Activated T-cell treated with anti-CD3 and anti-CD28 coated beads, Interleukin-2, amount 50 U/mL, for 24 hours (primary cell): ENCODE data around the gene SIDT2.

Experiments used
- DNase-seq: peaks from one replicate; pipeline ENCODE4 v3.0.0-alpha.2; 2020
- H3K27ac Mint-ChIP-seq: 2 replicates; pipeline ENCODE4 v1.8.0; 2020; ENCODE audit warnings: mild to moderate bottlenecking, mixed read lengths
- H3K27me3 Mint-ChIP-seq: 2 replicates; pipeline ENCODE4 v1.8.0; 2020; ENCODE audit warnings: mixed read lengths
- H3K36me3 Mint-ChIP-seq: 2 replicates; pipeline ENCODE4 v1.8.0; 2020; ENCODE audit warnings: low read depth, mixed read lengths
- H3K4me1 Mint-ChIP-seq: 2 replicates; pipeline ENCODE4 v1.8.0; 2020; ENCODE audit warnings: low read depth, mixed read lengths
- H3K4me3 Mint-ChIP-seq: 2 replicates; pipeline ENCODE4 v1.8.0; 2020; ENCODE audit warnings: mild to moderate bottlenecking, moderate library complexity, mixed read lengths
- H3K9me3 Mint-ChIP-seq: 2 replicates; pipeline ENCODE4 v1.8.0; 2020; ENCODE audit warnings: mixed read lengths

SIDT2 gene

GRCh38 chr11:117226388-117227385 is 48.1 kb downstream of the SIDT2 start:
- H3K36me3 Mint-ChIP-seq, result peaks cover 100% of the 10 kb centered on the region
- no peak for DNase-seq
- no peak overlapping the region for H3K4me3 Mint-ChIP-seq
- no peaks in the 10 kb centered on the region for H3K9me3 Mint-ChIP-seq
- peak overlapping the region; percentile 81 for H3K27ac Mint-ChIP-seq
- H3K27me3 Mint-ChIP-seq, result no peaks in the 10 kb centered on the region
- H3K4me1 Mint-ChIP-seq, result peaks cover 37% of the 10 kb centered on the region

GRCh38 chr11:117228091-117228490 is 49.5 kb downstream of the SIDT2 start:
- Mint-ChIP-seq H3K27ac (peak overlapping the region; percentile 77), H3K4me3 (no peak overlapping the region), H3K27me3 (no peaks in the 10 kb centered on the region), H3K36me3 (peaks cover 91% of the 10 kb centered on the region), H3K4me1 (peaks cover 39% of the 10 kb centered on the region), H3K9me3 (no peaks in the 10 kb centered on the region)
- no peak for DNase-seq

- H3K27ac Mint-ChIP-seq, result peak overlapping the region; percentile 99
- H3K36me3 Mint-ChIP-seq, result peaks cover 80% of the 10 kb centered on the region
- H3K4me3 Mint-ChIP-seq, result peak overlapping the region; percentile 93
- DNase-seq, result no peak
- peaks cover 52% of the 10 kb centered on the region for H3K4me1 Mint-ChIP-seq
- H3K9me3 Mint-ChIP-seq, result no peaks in the 10 kb centered on the region
- no peaks in the 10 kb centered on the region for H3K27me3 Mint-ChIP-seq
These were observed 50.9 kb downstream of the SIDT2 start for GRCh38 chr11:117229411-117229810.

GRCh38 chr11:117229931-117230285 is 51.4 kb downstream of the SIDT2 start:
- Mint-ChIP-seq H3K4me3 (peak overlapping the region; percentile 93), H3K27ac (peak overlapping the region; percentile 99), H3K9me3 (no peaks in the 10 kb centered on the region), H3K36me3 (peaks cover 75% of the 10 kb centered on the region), H3K27me3 (no peaks in the 10 kb centered on the region), H3K4me1 (peaks cover 53% of the 10 kb centered on the region)
- DNase-seq, result no peak

- H3K36me3 Mint-ChIP-seq, result peaks cover 70% of the 10 kb centered on the region
- H3K9me3 Mint-ChIP-seq, result no peaks in the 10 kb centered on the region
- peak overlapping the region; percentile 93 for H3K4me3 Mint-ChIP-seq
- H3K4me1 Mint-ChIP-seq, result peaks cover 53% of the 10 kb centered on the region
- H3K27me3 Mint-ChIP-seq, result no peaks in the 10 kb centered on the region
- DNase-seq, result peak; percentile 71
- peak overlapping the region; percentile 99 for H3K27ac Mint-ChIP-seq
These were observed 51.9 kb downstream of the SIDT2 start for GRCh38 chr11:117230286-117230961.

GRCh38 chr11:117230999-117231841 is 52.7 kb downstream of the SIDT2 start:
- no peaks in the 10 kb centered on the region for H3K9me3 Mint-ChIP-seq
- DNase-seq, result no peak
- peaks cover 62% of the 10 kb centered on the region for H3K36me3 Mint-ChIP-seq
- peak overlapping the region; percentile 93 for H3K4me3 Mint-ChIP-seq
- H3K27ac Mint-ChIP-seq, result peak overlapping the region; percentile 99
- no peaks in the 10 kb centered on the region for H3K27me3 Mint-ChIP-seq
- peaks cover 53% of the 10 kb centered on the region for H3K4me1 Mint-ChIP-seq

- no peaks in the 10 kb centered on the region for H3K9me3 Mint-ChIP-seq
- no peaks in the 10 kb centered on the region for H3K27me3 Mint-ChIP-seq
- peaks cover 49% of the 10 kb centered on the region for H3K4me1 Mint-ChIP-seq
- H3K4me3 Mint-ChIP-seq, result peak within 1 kb of the TSS; percentile 93
- no peak for DNase-seq
- H3K36me3 Mint-ChIP-seq, result peaks cover 61% of the 10 kb centered on the region
- peak within 1 kb of the TSS; percentile 99 for H3K27ac Mint-ChIP-seq
These were observed 53.2 kb downstream of the SIDT2 start, which contains the start of gene PCSK7 for GRCh38 chr11:117231842-117232091. TSS of gene PCSK7 (minus strand) at chr11:117232073. CDS start at chr11:117229844, 2,229 bp downstream.

GRCh38 chr11:117232092-117232878 is 53.7 kb downstream of the SIDT2 start, which contains the start of gene RNF214:
TSS of gene RNF214 (plus strand) at chr11:117232671. CDS start at chr11:117234273, 1,602 bp downstream.
- Mint-ChIP-seq H3K9me3 (no peaks in the 10 kb centered on the region), H3K27ac (peak within 1 kb of the TSS; percentile 99), H3K4me1 (peaks cover 44% of the 10 kb centered on the region), H3K27me3 (no peaks in the 10 kb centered on the region), H3K36me3 (peaks cover 57% of the 10 kb centered on the region), H3K4me3 (peak within 1 kb of the TSS; percentile 93)
- peak; percentile 89 for DNase-seq

GRCh38 chr11:117232911-117233409 is 54.4 kb downstream of the SIDT2 start:
- H3K4me1 Mint-ChIP-seq, result peaks cover 41% of the 10 kb centered on the region
- peak overlapping the region; percentile 90 for H3K27ac Mint-ChIP-seq
- no peak for DNase-seq
- H3K36me3 Mint-ChIP-seq, result peaks cover 50% of the 10 kb centered on the region
- no peaks in the 10 kb centered on the region for H3K27me3 Mint-ChIP-seq
- H3K4me3 Mint-ChIP-seq, result peak overlapping the region; percentile 93
- no peaks in the 10 kb centered on the region for H3K9me3 Mint-ChIP-seq

GRCh38 chr11:117238221-117238620 is 59.7 kb downstream of the SIDT2 start:
- no peak overlapping the region for H3K27ac Mint-ChIP-seq
- peaks cover 50% of the 10 kb centered on the region for H3K36me3 Mint-ChIP-seq
- DNase-seq, result no peak
- no peak overlapping the region for H3K4me3 Mint-ChIP-seq
- peaks cover 12% of the 10 kb centered on the region for H3K4me1 Mint-ChIP-seq
- H3K9me3 Mint-ChIP-seq, result no peaks in the 10 kb centered on the region
- no peaks in the 10 kb centered on the region for H3K27me3 Mint-ChIP-seq

GRCh38 chr11:117239295-117239694 is 60.8 kb downstream of the SIDT2 start:
- Mint-ChIP-seq H3K4me3 (no peak overlapping the region), H3K27ac (no peak overlapping the region), H3K27me3 (no peaks in the 10 kb centered on the region)

More at GRCh38 chr11:117239295-117239694, 60.8 kb downstream of the SIDT2 start:
- H3K4me1 Mint-ChIP-seq, result peaks cover 2% of the 10 kb centered on the region
- peaks cover 55% of the 10 kb centered on the region for H3K36me3 Mint-ChIP-seq
- DNase-seq, result no peak
- H3K9me3 Mint-ChIP-seq, result no peaks in the 10 kb centered on the region
